ENCODE measurements around the gene POLR2C. TPM values are rescaled to one million over a fixed set of nuclear protein-coding genes. Genes with fewer than 3 reads are reported as not detected.

The POLR2C gene
- total and polyA plus RNA-seq, 2 experiments from 2014 or later = 56.6 to 92.5 TPM

- H2AFZ ChIP-seq = no peak overlapping the region
- no peaks in the 10 kb centered on the region for H3K36me3 ChIP-seq (replicated peaks; ENCODE audit: insufficient read depth, low read depth)
- 96% methylated on average over 31 of the region's 31 CpGs for WGBS (ENCODE audit: low lambda C conversion rate, missing lambda C conversion rate)
- no peak overlapping the region for H3K4me2 ChIP-seq
- no peak for DNase-seq (ENCODE audit: low spot score)
- H3K27me3 ChIP-seq = no peaks in the 10 kb centered on the region
- no peaks in the 10 kb centered on the region for H3K9me3 ChIP-seq (ENCODE audit: low read depth)
- no peaks in the 10 kb centered on the region for H3K9me2 ChIP-seq (replicated peaks; ENCODE audit: insufficient read depth)
- no peaks in the 10 kb centered on the region for H3K79me2 ChIP-seq
- H3K4me1 ChIP-seq (ENCODE audit: insufficient read depth) = peaks cover 26% of the 10 kb centered on the region
- no peaks in the 10 kb centered on the region for H4K20me1 ChIP-seq (ENCODE audit: insufficient read depth, poor library complexity, severe bottlenecking)
- no peak overlapping the region for H3K4me3 ChIP-seq
- no peak for TF ChIP-seq EZH2phosphoT487 (IDR thresholded peaks at IDR 0.05; ENCODE audit: low read depth, severe bottlenecking, unreplicated experiment)
- TF ChIP-seq EZH2 (IDR thresholded peaks at IDR 0.05; ENCODE audit: borderline replicate concordance) = no peak
- TF ChIP-seq CTCF (IDR thresholded peaks at IDR 0.05; ENCODE audit: poor library complexity) = no peak
- no peak overlapping the region for H3K27ac ChIP-seq
Measured at GRCh38 chr16:57517397-57518367, 55.2 kb downstream of the POLR2C start.

GRCh38 chr16:57518520-57518919 is 56.0 kb downstream of the POLR2C start:
- TF ChIP-seq CTCF (IDR thresholded peaks at IDR 0.05; ENCODE audit: poor library complexity) (no peak), EZH2phosphoT487 (IDR thresholded peaks at IDR 0.05; ENCODE audit: low read depth, severe bottlenecking, unreplicated experiment) (no peak), EZH2 (IDR thresholded peaks at IDR 0.05; ENCODE audit: borderline replicate concordance) (no peak)
- Histone ChIP-seq H3K4me3 (no peak overlapping the region), H3K4me2 (no peak overlapping the region), H3K9me2 (replicated peaks; ENCODE audit: insufficient read depth) (no peaks in the 10 kb centered on the region), H3K27me3 (no peaks in the 10 kb centered on the region), H4K20me1 (ENCODE audit: insufficient read depth, poor library complexity, severe bottlenecking) (no peaks in the 10 kb centered on the region), H3K36me3 (replicated peaks; ENCODE audit: insufficient read depth, low read depth) (no peaks in the 10 kb centered on the region), H3K79me2 (no peaks in the 10 kb centered on the region), H3K9me3 (ENCODE audit: low read depth) (no peaks in the 10 kb centered on the region), H3K4me1 (ENCODE audit: insufficient read depth) (peaks cover 18% of the 10 kb centered on the region), H3K27ac (no peak overlapping the region), H2AFZ (no peak overlapping the region)
- 95% methylated on average over 13 of the region's 13 CpGs for WGBS (ENCODE audit: low lambda C conversion rate, missing lambda C conversion rate)
- DNase-seq (ENCODE audit: low spot score) = no peak

- no peak for DNase-seq (ENCODE audit: low spot score)
- 73% methylated on average over 6 of the region's 6 CpGs for WGBS (ENCODE audit: low lambda C conversion rate, missing lambda C conversion rate)
- Histone ChIP-seq H3K79me2 (no peaks in the 10 kb centered on the region), H2AFZ (no peak overlapping the region), H3K27ac (no peak overlapping the region), H3K36me3 (replicated peaks; ENCODE audit: insufficient read depth, low read depth) (no peaks in the 10 kb centered on the region), H3K9me2 (replicated peaks; ENCODE audit: insufficient read depth) (no peaks in the 10 kb centered on the region), H3K9me3 (ENCODE audit: low read depth) (no peaks in the 10 kb centered on the region), H3K27me3 (no peaks in the 10 kb centered on the region), H4K20me1 (ENCODE audit: insufficient read depth, poor library complexity, severe bottlenecking) (no peaks in the 10 kb centered on the region), H3K4me2 (no peak overlapping the region), H3K4me1 (ENCODE audit: insufficient read depth) (peaks cover 14% of the 10 kb centered on the region), H3K4me3 (no peak overlapping the region)
- TF ChIP-seq EZH2 (IDR thresholded peaks at IDR 0.05; ENCODE audit: borderline replicate concordance) = no peak
- no peak for TF ChIP-seq EZH2phosphoT487 (IDR thresholded peaks at IDR 0.05; ENCODE audit: low read depth, severe bottlenecking, unreplicated experiment)
- no peak for TF ChIP-seq CTCF (IDR thresholded peaks at IDR 0.05; ENCODE audit: poor library complexity)
Measured at GRCh38 chr16:57518922-57519321, 56.4 kb downstream of the POLR2C start.

All from hepatocyte (in vitro differentiated cells).